WERI-Rb-1 (cell line): ENCODE data around the gene HOXD12.

Experiments
- DNase-seq: peaks from one replicate; pipeline ENCODE4 v3.0.0-alpha.2; 2020
- H3K27ac ChIP-seq: fragments of 250-450 bp; sonication (Bioruptor Pico); 2 replicates; pipeline ENCODE4 v1.5.1; 2020; ENCODE audit warnings: mild to moderate bottlenecking, moderate library complexity
- H3K27me3 ChIP-seq: fragments of 250-450 bp; sonication (Bioruptor Pico); 2 replicates; pipeline ENCODE4 v1.5.1; 2021; ENCODE audit warnings: mild to moderate bottlenecking, low read depth, moderate library complexity; ENCODE audit not compliant: insufficient read depth, severe bottlenecking
- H3K36me3 ChIP-seq: fragments of 250-450 bp; sonication (Bioruptor Pico); 2 replicates; pipeline ENCODE4 v1.5.1; 2020; ENCODE audit warnings: mild to moderate bottlenecking, moderate library complexity
- H3K4me3 ChIP-seq: 2 replicates; pipeline ENCODE4 v1.5.1; 2011; ENCODE audit warnings: low read depth, mild to moderate bottlenecking, control low read depth, low read length
- H3K9me3 ChIP-seq: fragments of 250-450 bp; sonication (Bioruptor Pico); 2 replicates; pipeline ENCODE4 v1.5.1; 2021; ENCODE audit warnings: mild to moderate bottlenecking, moderate library complexity; ENCODE audit not compliant: severe bottlenecking
- CTCF ChIP-seq: IDR thresholded peaks from 2 replicates; pipeline ENCODE4 v1.5.1; 2011; ENCODE audit warnings: low read depth, mild to moderate bottlenecking, control low read depth, inconsistent platforms, low read length

Gene HOXD12

GRCh38 chr2:176068419-176068832 is 31.2 kb upstream of the HOXD12 start:
- no peak for TF ChIP-seq CTCF
- Histone ChIP-seq H3K36me3 (no peaks in the 10 kb centered on the region), H3K4me3 (no peak overlapping the region), H3K27ac (no peak overlapping the region), H3K27me3 (peaks cover 25% of the 10 kb centered on the region), H3K9me3 (peaks cover 12% of the 10 kb centered on the region)
- no peak for DNase-seq

- no peaks in the 10 kb centered on the region for H3K36me3 ChIP-seq
- no peak for TF ChIP-seq CTCF
- H3K27ac ChIP-seq, result no peak overlapping the region
- peaks cover 49% of the 10 kb centered on the region for H3K27me3 ChIP-seq
- peaks cover 12% of the 10 kb centered on the region for H3K9me3 ChIP-seq
- no peak for DNase-seq
- H3K4me3 ChIP-seq, result no peak overlapping the region
These were observed 28.0 kb upstream of the HOXD12 start for GRCh38 chr2:176071330-176072291.

- no peaks in the 10 kb centered on the region for H3K36me3 ChIP-seq
- DNase-seq, result no peak
- no peak overlapping the region for H3K27ac ChIP-seq
- H3K27me3 ChIP-seq, result peaks cover 52% of the 10 kb centered on the region
- peaks cover 9% of the 10 kb centered on the region for H3K9me3 ChIP-seq
- no peak for TF ChIP-seq CTCF
- H3K4me3 ChIP-seq, result no peak overlapping the region
These were observed 27.3 kb upstream of the HOXD12 start for GRCh38 chr2:176072292-176072669.

GRCh38 chr2:176072951-176073904 is 26.4 kb upstream of the HOXD12 start:
- no peak for TF ChIP-seq CTCF
- H3K27ac ChIP-seq, result no peak overlapping the region
- DNase-seq, result no peak
- H3K36me3 ChIP-seq, result no peaks in the 10 kb centered on the region
- H3K9me3 ChIP-seq, result peaks cover 2% of the 10 kb centered on the region
- no peak overlapping the region for H3K4me3 ChIP-seq
- H3K27me3 ChIP-seq, result peaks cover 48% of the 10 kb centered on the region

GRCh38 chr2:176074919-176075425 is 24.6 kb upstream of the HOXD12 start:
- Histone ChIP-seq H3K27ac (no peak overlapping the region), H3K4me3 (no peak overlapping the region), H3K27me3 (peaks cover 60% of the 10 kb centered on the region), H3K9me3 (no peaks in the 10 kb centered on the region), H3K36me3 (no peaks in the 10 kb centered on the region)
- TF ChIP-seq CTCF, result no peak
- DNase-seq, result no peak
